Small intestine (tissue), 7 donors: ENCODE data around the gene CYBRD1. TPM values are rescaled to one million over a fixed set of nuclear protein-coding genes. Genes with fewer than 3 reads are reported as not detected.
"Not testable (repeated sequence)": the region's sequence is repeated elsewhere in the genome, so short reads cannot be mapped to it uniquely, and the experiment has no call there.

ENCODE experiments used
- DNase-seq, 2 donors: peaks; one replicate each; pipeline versions ENCODE4 v3.0.0 to v3.0.0-alpha.2; 2013
- FAIRE-seq: peaks from 2 replicates; lab custom pipeline; 2012; peaks lifted over from hg19 to GRCh38; lab: Jason Lieb, UNC
- H3K27ac ChIP-seq, 3 donors: one replicate each; pipeline ENCODE4 v1.5.1; 2013; ENCODE audit warnings: low read length in 2 of 3, mild to moderate bottlenecking in 2 of 3, control low read depth in 1 of 3, inconsistent platforms in 1 of 3, low read depth in 1 of 3, moderate library complexity in 1 of 3
- H3K27me3 ChIP-seq, 3 donors: one replicate each; pipeline ENCODE4 v1.6.1; 2013; ENCODE audit warnings: low read length in 3 of 3, inconsistent platforms in 1 of 3; ENCODE audit not compliant: control insufficient read depth in 3 of 3, insufficient read depth in 3 of 3
- H3K36me3 ChIP-seq, 3 donors: one replicate each; pipeline ENCODE4 v1.6.1; 2013; ENCODE audit warnings: low read length in 3 of 3, inconsistent platforms in 1 of 3, low read depth in 1 of 3, mild to moderate bottlenecking in 1 of 3, moderate library complexity in 1 of 3; ENCODE audit not compliant: control insufficient read depth in 3 of 3, insufficient read depth in 2 of 3
- H3K4me1 ChIP-seq, 3 donors: one replicate each; pipeline ENCODE4 v1.6.1; 2013; ENCODE audit warnings: low read length in 2 of 3, inconsistent platforms in 1 of 3, low read depth in 1 of 3, mild to moderate bottlenecking in 1 of 3, moderate library complexity in 1 of 3; ENCODE audit not compliant: control insufficient read depth in 3 of 3, insufficient read depth in 2 of 3
- H3K4me3 ChIP-seq, 3 donors: one replicate each; pipeline ENCODE4 v1.5.1; 2013; ENCODE audit warnings: low read length in 3 of 3, control low read depth in 1 of 3, inconsistent platforms in 1 of 3, low read depth in 1 of 3, mild to moderate bottlenecking in 1 of 3, moderate library complexity in 1 of 3
- H3K9me3 ChIP-seq, 2 donors: one replicate each; pipeline ENCODE4 v1.6.1; 2013; ENCODE audit warnings: low read depth in 1 of 2, low read length in 1 of 2; ENCODE audit not compliant: control insufficient read depth in 2 of 2, insufficient read depth in 1 of 2
- WGBS, 3 donors: extraction: QIAGEN DNeasy Blood & Tissue Kit; methylation state at CpG; one replicate each; pipeline ENCODE4 v1.1.7; 2013; 5-methylcytosine and 5-hydroxymethylcytosine counted together
- polyA plus RNA-seq, 4 donors: library from polyadenylated mRNA; stranded (reverse) in 3 of 4; unstranded in 1 of 4; fragments of 200-250 nt in 3 of 4; fragments of 120-200 nt in 1 of 4; gene quantifications; one replicate each; pipeline versions ENCODE4 v1.2.1 to v1.2.3, GENCODE V29; 2013
- donor health status: healthy with polysubstance abuse.
- donor health status: control.
- donor health status: control.
- donor health status: Bipolar disorder and iron deficiency.
- donor health status: healthy.

Gene CYBRD1
- polyA plus RNA-seq, 4 donors, result 12.4 to 305 (median 182) TPM

DNA sequence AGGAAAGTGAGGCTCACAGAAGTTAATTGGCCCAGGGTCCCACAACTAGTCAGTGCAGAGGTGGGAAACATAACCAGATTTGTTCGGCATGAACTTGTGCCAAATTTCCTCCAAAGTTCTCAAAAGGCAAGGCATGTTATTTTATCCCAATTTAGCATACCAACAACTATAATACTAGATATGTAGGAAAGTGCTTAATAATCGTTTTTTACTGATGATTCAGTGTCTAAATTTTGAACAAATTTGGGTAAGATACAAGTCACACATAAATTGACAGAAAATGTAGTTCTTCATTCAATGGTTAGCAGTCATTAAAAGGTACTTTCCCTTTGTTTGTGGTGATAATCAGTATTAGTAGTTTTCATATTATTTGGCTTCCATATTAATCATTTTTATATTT is 38.5 kb upstream of the CYBRD1 start:
- Histone ChIP-seq H3K4me3 (no peak overlapping the region), H3K9me3 (peaks cover 0 to 4% of the 10 kb centered on the region in 2 donors), H3K27me3 (no peaks in the 10 kb centered on the region), H3K27ac (no peak overlapping the region), H3K36me3 (peaks cover 0 to 2% (median 0%) of the 10 kb centered on the region in 3 donors), H3K4me1 (peaks cover 0 to 3% (median 0%) of the 10 kb centered on the region in 3 donors)
- 81 to 83% (median 82%) methylated on average over 2 of the region's 2 CpGs for WGBS, 3 donors
- FAIRE-seq (no peak), DNase-seq (no peak)

DNA sequence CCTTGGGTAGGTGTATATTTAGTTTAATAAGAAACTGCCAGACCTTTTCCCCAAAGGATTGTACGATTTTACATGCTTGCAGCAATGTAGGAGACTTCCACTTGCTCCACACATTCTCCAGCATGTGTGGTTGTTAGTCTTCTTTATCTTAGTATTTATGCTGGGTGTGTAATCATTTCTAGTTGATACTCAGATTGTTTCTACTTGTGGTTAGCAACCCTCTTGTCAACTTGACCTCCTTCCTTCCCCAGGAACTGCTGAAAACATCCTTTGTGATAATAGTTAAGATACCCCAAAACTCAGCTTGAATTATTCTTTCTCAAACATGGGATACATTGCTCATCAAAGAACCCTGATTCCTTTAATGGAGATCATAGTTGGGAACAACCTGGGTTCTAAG is 37.2 kb upstream of the CYBRD1 start:
- DNase-seq (peak in 1 of 2 donors; percentile 55), FAIRE-seq (no peak)
- Histone ChIP-seq H3K27ac (no peak overlapping the region), H3K4me3 (no peak overlapping the region), H3K27me3 (no peaks in the 10 kb centered on the region), H3K4me1 (peaks cover 0 to 3% (median 0%) of the 10 kb centered on the region in 3 donors), H3K36me3 (peaks cover 0 to 2% (median 0%) of the 10 kb centered on the region in 3 donors), H3K9me3 (peaks cover 0 to 15% of the 10 kb centered on the region in 2 donors)
- 29 to 55% (median 48%) methylated on average over 1 of the region's 1 CpG for WGBS, 3 donors

- FAIRE-seq (no peak), DNase-seq (no peak)
- Histone ChIP-seq H3K9me3 (peaks cover 0 to 15% of the 10 kb centered on the region in 2 donors), H3K27ac (no peak overlapping the region), H3K27me3 (no peaks in the 10 kb centered on the region), H3K4me1 (peaks cover 0 to 6% (median 3%) of the 10 kb centered on the region in 3 donors), H3K4me3 (no peak overlapping the region), H3K36me3 (peaks cover 0 to 2% (median 0%) of the 10 kb centered on the region in 3 donors)
- WGBS, 3 donors, result 94 to 97% (median 95%) methylated on average over 6 of the region's 6 CpGs
Measured at GRCh38 chr2:171487201-171487600, 35.1 kb upstream of the CYBRD1 start.

DNA sequence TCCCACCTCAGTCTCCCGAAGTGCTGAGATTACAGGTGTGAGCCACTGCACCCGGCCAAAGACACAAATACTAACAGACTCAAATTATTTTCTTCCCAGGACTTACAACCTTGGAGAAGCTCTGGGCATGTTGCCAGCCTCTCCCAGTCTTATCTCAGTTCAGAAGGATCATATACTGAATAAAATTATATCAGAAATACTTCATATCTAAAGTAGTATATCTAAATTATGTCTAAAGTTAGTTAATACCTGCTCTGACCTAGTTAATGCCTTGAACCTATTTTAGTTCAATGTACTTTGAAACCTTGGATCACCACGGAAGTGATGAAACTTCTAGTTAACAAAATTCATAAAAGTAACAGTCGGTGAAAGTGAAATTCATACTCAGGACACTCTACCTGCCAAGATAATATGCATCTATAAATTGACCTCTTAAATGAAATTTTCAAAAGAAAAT is 34.4 kb upstream of the CYBRD1 start:
- WGBS, 3 donors, result 19 to 66% (median 44%) methylated on average over 4 of the region's 4 CpGs
- DNase-seq (peak; percentile 71 to 97), FAIRE-seq (peak; percentile 94)
- Histone ChIP-seq H3K27me3 (no peaks in the 10 kb centered on the region), H3K4me1 (peaks cover 0 to 6% (median 3%) of the 10 kb centered on the region in 3 donors), H3K27ac (peak overlapping the region in 1 of 3 donors; percentile 24), H3K4me3 (no peak overlapping the region), H3K9me3 (peaks cover 0 to 15% of the 10 kb centered on the region in 2 donors), H3K36me3 (peaks cover 0 to 1% (median 0%) of the 10 kb centered on the region in 3 donors)

- no peak overlapping the region for H3K4me3 ChIP-seq
- 20 to 67% (median 28%) methylated on average over 2 of the region's 2 CpGs for WGBS, 3 donors
- H3K36me3 ChIP-seq, result no peaks in the 10 kb centered on the region
- H3K27ac ChIP-seq, result peak overlapping the region in 2 of 3 donors; percentile 42 to 71
- H3K4me1 ChIP-seq, result peaks cover 0 to 7% (median 3%) of the 10 kb centered on the region in 3 donors
- DNase-seq (peak in 1 of 2 donors; percentile 99), FAIRE-seq (no peak)
- peaks cover 0 to 15% of the 10 kb centered on the region in 2 donors for H3K9me3 ChIP-seq
- no peaks in the 10 kb centered on the region for H3K27me3 ChIP-seq
Measured at GRCh38 chr2:171490577-171490976, 31.7 kb upstream of the CYBRD1 start.

- FAIRE-seq, result no peak
- WGBS, 3 donors, result 84 to 92% (median 91%) methylated on average over 3 of the region's 3 CpGs
- peak overlapping the region in 1 of 3 donors; percentile 68 for H3K27ac ChIP-seq
Measured at GRCh38 chr2:171491292-171491691, 31.0 kb upstream of the CYBRD1 start.

GRCh38 chr2:171492664-171493063 is 29.6 kb upstream of the CYBRD1 start:
- WGBS, 3 donors, result 22 to 59% (median 34%) methylated on average over 6 of the region's 6 CpGs
- FAIRE-seq (no peak), DNase-seq (peak in 1 of 2 donors; percentile 95)
- Histone ChIP-seq H3K36me3 (no peaks in the 10 kb centered on the region), H3K9me3 (peaks cover 0 to 18% of the 10 kb centered on the region in 2 donors), H3K4me3 (no peak overlapping the region), H3K4me1 (peaks cover 0 to 7% (median 3%) of the 10 kb centered on the region in 3 donors), H3K27me3 (no peaks in the 10 kb centered on the region), H3K27ac (peak overlapping the region in 2 of 3 donors; percentile 45 to 65)

More at GRCh38 chr2:171491292-171491691, 31.0 kb upstream of the CYBRD1 start:
- H3K4me3 ChIP-seq, result no peak overlapping the region
- peaks cover 0 to 7% (median 3%) of the 10 kb centered on the region in 3 donors for H3K4me1 ChIP-seq
- DNase-seq, result no peak
- no peaks in the 10 kb centered on the region for H3K36me3 ChIP-seq
- no peaks in the 10 kb centered on the region for H3K27me3 ChIP-seq
- peaks cover 0 to 15% of the 10 kb centered on the region in 2 donors for H3K9me3 ChIP-seq

DNA sequence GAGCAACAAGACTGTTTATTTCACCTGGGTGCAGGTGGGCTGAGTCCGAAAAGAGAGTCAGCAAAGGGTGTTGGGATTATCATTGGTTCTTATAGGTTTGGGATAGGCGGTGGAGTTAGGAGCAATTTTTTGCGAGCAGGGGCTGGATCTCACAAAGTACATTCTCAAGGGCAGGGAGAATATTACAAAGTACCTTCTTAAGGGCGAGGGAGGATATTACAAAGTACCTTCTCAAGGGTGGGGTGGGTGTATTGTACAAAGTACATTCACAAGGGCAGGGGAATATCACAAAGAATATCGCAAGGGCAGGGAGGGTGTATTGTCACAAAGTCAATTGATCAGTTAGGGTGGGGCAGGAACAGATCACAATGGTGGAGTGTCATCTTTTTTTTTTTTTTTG is 24.6 kb upstream of the CYBRD1 start:
- not testable (repeated sequence) for H3K4me1 ChIP-seq, H3K27ac ChIP-seq, FAIRE-seq, H3K36me3 ChIP-seq, H3K4me3 ChIP-seq, DNase-seq, H3K9me3 ChIP-seq, H3K27me3 ChIP-seq
- 83 to 96% (median 87%) methylated on average over 5 of the region's 5 CpGs for WGBS, 3 donors
